Mesodermal cell (in vitro differentiated cells): ENCODE results near the gene APOE.
"Not testable (repeated sequence)": the region's sequence is repeated elsewhere in the genome, so short reads cannot be mapped to it uniquely, and the experiment has no call there.

ENCODE experiments used
- H3K27ac ChIP-seq: 2 replicates; pipeline ENCODE4 v1.7.0; 2013; ENCODE audit warnings: mild to moderate bottlenecking, low read depth, low read length, moderate library complexity; ENCODE audit not compliant: severe bottlenecking
- H3K36me3 ChIP-seq: 2 replicates; pipeline ENCODE4 v1.7.1; 2013; ENCODE audit warnings: mild to moderate bottlenecking, low read length, moderate library complexity; ENCODE audit not compliant: control insufficient read depth, insufficient read depth
- H3K4me1 ChIP-seq: one replicate; pipeline ENCODE4 v1.7.1; 2013; ENCODE audit warnings: mild to moderate bottlenecking, low read length; ENCODE audit not compliant: insufficient read depth, control insufficient read depth, poor library complexity, severe bottlenecking
- H3K4me3 ChIP-seq: 2 replicates; pipeline ENCODE4 v1.7.0; 2013; ENCODE audit warnings: low read length, control low read depth, mild to moderate bottlenecking; ENCODE audit not compliant: insufficient read depth, poor library complexity, severe bottlenecking; ENCODE audit errors: extremely low read depth
- H3K9me3 ChIP-seq: 2 replicates; pipeline ENCODE4 v1.7.1; 2013; ENCODE audit warnings: mild to moderate bottlenecking, low read length, moderate library complexity; ENCODE audit not compliant: control insufficient read depth
- WGBS, 2 experiments: methylation state at CpG; one replicate each; pipeline ENCODE4 v1.1.5; 2013; ENCODE audit warnings: missing lambda C conversion rate in 2 of 2; ENCODE audit not compliant: insufficient coverage in 2 of 2; 5-methylcytosine and 5-hydroxymethylcytosine counted together

APOE gene

DNA sequence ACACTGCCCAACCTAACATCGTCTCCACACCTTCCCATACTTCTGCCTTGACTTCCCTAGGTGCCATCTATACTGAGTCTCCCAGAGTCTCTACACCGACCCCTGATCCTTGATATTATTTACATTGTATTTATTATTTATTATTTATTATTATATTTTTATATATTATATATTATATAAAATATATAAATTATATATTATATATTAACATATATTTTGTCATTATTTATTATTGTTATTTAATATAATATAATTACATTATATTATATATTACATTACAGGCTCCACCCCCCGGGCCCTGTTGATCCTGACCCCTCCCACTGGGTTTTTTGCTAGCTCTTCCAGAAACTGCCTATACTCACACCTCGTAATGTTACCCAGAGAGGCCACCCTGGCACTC, 32.9 kb upstream of the APOE start:
- Histone ChIP-seq H3K4me3 (no peak overlapping the region), H3K36me3 (peaks cover 93% of the 10 kb centered on the region), H3K9me3 (no peaks in the 10 kb centered on the region), H3K27ac (no peak overlapping the region), H3K4me1 (peaks cover 44% of the 10 kb centered on the region)
- 83 to 86% methylated on average over 3 of the region's 4 CpGs for WGBS, 2 experiments

DNA sequence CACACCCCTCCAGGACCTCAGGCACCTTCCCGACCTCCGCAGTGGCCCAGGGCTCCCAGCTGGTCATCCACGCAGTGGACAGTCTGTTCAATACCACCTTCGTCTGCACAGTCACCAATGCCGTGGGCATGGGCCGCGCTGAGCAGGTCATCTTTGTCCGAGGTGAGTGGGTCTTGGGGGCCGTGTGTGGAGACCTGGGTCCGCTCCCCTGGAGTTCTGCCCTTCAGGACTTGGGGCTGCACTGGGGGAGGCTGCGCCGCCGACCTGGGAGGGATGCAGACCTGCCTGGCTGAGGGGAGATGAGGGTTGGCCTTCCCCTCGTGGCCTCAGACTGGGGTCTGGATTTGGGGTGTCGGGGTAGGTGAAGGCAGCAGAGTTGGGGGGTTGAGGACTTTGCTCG, 31.3 kb upstream of the APOE start:
- Histone ChIP-seq H3K9me3 (no peaks in the 10 kb centered on the region), H3K4me3 (no peak overlapping the region), H3K4me1 (peaks cover 59% of the 10 kb centered on the region), H3K36me3 (peaks cover 95% of the 10 kb centered on the region), H3K27ac (peak overlapping the region; percentile 95)
- whole genome bisulfite sequencing, 2 experiments = 97 to 98% methylated on average over 8 to 14 of the region's 16 CpGs

DNA sequence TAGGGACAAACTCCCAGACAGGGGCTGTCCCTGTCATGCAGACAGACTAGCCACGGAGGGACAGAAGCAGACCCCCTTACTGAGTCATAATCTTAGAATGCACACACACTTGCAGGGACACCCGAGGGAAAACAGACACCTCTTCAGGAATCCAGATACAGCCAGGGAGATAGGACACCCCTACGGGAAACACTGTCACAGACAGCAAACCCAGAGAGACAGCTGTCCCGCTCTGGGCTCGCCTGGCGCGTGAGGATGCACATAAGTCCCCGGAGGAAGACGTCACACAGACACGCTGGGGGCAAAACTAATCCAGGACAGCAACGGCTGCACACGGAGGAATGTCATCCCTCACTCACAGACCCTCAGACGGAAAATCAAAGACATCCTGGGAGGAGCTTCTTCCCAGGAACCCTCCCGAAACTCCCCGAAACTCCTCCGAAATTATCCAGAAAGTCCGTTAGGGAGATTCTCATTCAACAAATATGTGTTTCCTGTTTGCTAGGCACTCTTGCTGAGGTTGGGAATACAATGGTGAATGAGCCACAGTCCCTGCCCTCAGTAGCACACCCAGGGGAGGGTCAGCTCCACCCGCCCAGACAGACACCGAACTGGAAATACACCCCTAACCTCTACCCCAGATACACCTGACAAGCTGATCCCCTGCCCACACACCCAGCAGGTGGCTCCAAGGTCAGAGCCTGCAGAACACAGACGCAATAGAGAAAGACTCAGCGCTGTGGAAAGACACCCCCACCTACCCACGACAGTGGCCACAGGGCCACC, 29.7 kb upstream of the APOE start:
- Histone ChIP-seq H3K27ac (peak overlapping the region; percentile 95), H3K36me3 (peaks cover 89% of the 10 kb centered on the region), H3K4me1 (peaks cover 66% of the 10 kb centered on the region), H3K4me3 (no peak overlapping the region), H3K9me3 (no peaks in the 10 kb centered on the region)
- 82 to 87% methylated on average over 17 to 18 of the region's 22 CpGs for WGBS, 2 experiments

DNA sequence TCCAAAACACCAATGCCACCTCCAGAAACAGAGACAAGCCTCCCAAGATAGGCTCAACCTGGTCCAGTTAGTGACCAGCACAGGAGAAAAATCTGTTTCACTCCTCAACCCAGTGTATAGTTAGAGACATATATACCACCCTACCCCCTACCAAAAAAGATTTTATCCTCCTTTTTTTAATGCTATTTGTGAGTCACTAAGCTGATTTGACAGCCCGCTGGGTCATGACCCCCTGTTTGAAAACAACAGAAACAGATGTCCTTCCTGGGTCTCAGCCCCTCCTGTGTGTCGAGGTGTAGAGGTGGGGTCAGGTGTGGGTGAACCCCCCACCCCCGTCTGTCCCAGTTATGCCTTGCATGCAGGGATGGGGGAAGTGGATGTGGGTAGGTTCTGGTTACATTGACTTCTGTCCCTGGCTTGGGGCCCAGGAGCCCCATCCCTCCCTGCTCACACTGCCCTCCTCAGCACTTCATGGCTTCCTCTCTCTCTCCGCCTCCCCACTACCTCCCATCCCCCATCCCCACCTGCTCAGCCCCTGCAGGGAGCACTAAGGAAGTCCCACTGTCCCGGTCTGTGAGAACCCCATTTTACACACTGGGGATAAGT, 28.6 kb upstream of the APOE start:
- Histone ChIP-seq H3K36me3 (peaks cover 89% of the 10 kb centered on the region), H3K4me1 (peaks cover 78% of the 10 kb centered on the region), H3K27ac (no peak overlapping the region), H3K4me3 (no peak overlapping the region), H3K9me3 (no peaks in the 10 kb centered on the region)
- WGBS, 2 experiments = 85 to 100% methylated on average over 1 to 3 of the region's 5 CpGs

DNA sequence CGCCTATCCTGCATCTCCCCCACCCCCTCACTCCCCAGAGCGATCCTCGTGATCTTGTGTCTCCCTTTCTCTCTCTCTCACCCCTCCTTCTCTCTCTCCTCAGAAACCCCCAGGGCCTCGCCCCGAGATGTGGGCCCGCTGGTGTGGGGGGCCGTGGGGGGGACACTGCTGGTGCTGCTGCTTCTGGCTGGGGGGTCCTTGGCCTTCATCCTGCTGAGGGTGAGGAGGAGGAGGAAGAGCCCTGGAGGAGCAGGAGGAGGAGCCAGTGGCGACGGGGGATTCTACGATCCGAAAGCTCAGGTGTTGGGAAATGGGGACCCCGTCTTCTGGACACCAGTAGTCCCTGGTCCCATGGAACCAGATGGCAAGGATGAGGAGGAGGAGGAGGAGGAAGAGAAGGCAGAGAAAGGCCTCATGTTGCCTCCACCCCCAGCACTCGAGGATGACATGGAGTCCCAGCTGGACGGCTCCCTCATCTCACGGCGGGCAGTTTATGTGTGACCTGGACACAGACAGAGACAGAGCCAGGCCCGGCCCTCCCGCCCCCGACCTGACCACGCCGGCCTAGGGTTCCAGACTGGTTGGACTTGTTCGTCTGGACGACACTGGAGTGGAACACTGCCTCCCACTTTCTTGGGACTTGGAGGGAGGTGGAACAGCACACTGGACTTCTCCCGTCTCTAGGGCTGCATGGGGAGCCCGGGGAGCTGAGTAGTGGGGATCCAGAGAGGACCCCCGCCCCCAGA, 27.3 kb upstream of the APOE start:
- Histone ChIP-seq H3K4me1 (peaks cover 79% of the 10 kb centered on the region), H3K4me3 (no peak overlapping the region), H3K9me3 (no peaks in the 10 kb centered on the region), H3K27ac (no peak overlapping the region), H3K36me3 (peaks cover 88% of the 10 kb centered on the region)
- 96% methylated on average over 12 to 14 of the region's 26 CpGs for WGBS, 2 experiments

DNA sequence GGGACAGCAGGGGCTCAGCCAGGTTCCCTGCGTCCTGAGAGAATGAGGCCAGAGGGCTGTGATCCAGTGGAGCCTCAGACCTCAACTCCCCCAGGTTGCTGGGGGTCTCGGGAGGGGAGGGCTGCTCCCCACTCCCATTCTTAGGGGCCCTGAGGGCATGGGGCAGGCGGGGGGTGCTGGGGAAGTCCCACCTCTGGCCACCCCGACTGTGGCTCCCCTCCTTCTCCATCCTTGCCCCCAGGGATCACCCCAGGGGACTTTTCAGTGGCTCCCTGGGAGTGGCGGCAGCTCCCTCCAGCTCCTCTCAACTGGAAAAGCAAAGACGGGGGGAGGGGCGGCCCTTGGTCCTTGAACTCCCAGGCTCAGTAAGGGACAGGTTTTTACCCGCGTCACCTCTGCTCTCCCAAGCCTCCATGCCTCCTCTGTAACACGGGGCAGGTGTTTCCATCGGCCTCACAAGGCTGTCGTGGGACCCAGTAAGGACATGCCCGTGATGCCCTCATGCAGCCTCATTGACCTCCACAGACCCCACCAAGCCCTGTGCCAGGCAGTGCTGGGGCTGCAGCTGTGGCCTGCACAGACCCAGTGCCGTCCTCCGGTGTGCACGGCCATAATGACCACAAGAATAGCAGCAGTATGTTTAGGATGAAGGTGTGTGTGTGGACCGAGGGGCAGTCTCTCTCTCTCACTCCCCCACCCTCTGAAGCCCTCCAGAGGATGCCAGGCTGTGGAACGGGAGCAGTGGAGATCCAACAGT, 26.1 kb upstream of the APOE start:
- WGBS, 2 experiments = 94 to 95% methylated on average over 9 to 14 of the region's 18 CpGs
- no peaks in the 10 kb centered on the region for H3K9me3 ChIP-seq
- peaks cover 88% of the 10 kb centered on the region for H3K36me3 ChIP-seq
- H3K27ac ChIP-seq = peak overlapping the region; percentile 49
- peaks cover 74% of the 10 kb centered on the region for H3K4me1 ChIP-seq
- H3K4me3 ChIP-seq = no peak overlapping the region

DNA sequence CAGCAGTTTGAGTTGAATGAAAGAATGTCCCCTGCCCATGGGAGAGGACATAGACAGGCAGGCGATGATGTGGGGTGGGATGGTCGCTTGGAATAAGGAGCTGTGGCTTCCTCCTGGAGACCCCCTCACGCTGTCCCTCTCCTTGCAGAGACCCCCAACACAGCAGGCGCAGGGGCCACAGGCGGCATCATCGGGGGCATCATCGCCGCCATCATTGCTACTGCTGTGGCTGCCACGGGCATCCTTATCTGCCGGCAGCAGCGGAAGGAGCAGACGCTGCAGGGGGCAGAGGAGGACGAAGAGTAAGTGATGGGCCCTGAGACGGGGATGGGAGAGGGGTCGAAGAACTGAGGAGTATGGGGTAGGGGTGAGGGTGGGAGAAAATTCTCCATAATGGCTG, 23.5 kb upstream of the APOE start:
- Histone ChIP-seq H3K4me3 (no peak overlapping the region), H3K4me1 (peaks cover 50% of the 10 kb centered on the region), H3K9me3 (no peaks in the 10 kb centered on the region), H3K27ac (no peak overlapping the region), H3K36me3 (peaks cover 90% of the 10 kb centered on the region)
- 95% methylated on average over 8 to 13 of the region's 15 CpGs for WGBS, 2 experiments

DNA sequence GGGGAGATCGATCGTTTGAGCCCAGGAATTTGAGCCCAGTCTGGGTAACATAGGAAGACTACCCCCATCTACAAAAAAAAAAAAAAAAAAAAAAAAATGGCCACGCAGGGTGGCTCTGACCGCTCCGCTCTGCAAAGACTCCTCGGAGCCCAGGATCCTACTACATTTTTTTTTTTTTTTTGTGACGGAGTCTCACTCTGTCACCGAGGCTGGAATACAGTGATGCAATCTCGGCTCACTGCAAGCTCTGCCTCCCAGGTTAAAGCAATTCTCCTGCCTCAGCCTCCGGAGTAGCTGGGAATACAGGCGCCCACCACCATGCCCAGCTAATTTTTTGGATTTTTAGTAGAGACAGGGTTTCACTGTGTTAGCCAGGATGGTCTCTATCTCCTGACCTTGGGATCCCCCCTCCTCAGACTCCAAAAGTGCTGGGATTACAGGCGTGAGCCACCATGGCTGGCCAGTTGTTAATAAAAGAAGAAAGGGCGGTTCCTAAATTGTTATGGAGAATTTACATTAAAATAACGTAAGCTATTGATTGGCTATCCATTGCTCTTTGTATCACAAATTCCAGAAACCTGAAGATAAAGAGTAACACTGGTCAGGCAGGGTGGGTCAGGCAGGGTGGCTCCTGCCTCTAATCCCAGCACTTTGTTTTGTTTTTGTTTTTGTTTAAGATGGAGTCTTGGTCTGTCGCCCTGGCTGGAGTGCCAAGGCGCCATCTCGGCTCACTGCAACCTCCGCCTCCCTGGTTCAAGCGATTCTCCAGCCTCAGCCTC, 22.8 kb upstream of the APOE start:
- not testable (repeated sequence) for H3K9me3 ChIP-seq, H3K4me3 ChIP-seq, H3K27ac ChIP-seq
- H3K36me3 ChIP-seq = peaks cover 90% of the 10 kb centered on the region
- WGBS, 2 experiments = 95 to 97% methylated on average over 9 to 15 of the region's 19 CpGs
- peaks cover 44% of the 10 kb centered on the region for H3K4me1 ChIP-seq

DNA sequence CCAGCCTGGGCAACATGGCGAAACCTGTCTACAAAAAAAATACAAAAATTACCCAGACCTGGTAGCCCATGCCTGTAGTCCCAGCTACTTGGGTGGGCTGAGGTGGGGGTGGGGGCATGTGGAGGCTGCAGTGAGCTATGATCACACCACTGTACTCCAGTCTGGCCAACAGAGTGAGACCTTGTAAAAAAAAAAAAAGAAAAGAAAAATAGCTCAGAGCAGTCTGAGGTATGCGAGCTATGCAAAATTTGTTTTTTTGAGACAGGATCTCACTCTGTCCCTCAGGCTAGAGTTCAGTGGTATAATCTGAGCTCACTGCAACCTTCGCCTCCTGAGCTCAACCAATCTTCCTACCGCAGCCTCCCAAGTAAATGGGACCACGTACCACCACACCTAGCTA, 21.7 kb upstream of the APOE start:
- 80 to 100% methylated on average over 1 of the region's 5 CpGs for WGBS, 2 experiments
- Histone ChIP-seq H3K27ac (peak overlapping the region; percentile 5), H3K4me1 (peaks cover 34% of the 10 kb centered on the region), H3K9me3 (no peaks in the 10 kb centered on the region), H3K4me3 (no peak overlapping the region), H3K36me3 (peaks cover 89% of the 10 kb centered on the region)

DNA sequence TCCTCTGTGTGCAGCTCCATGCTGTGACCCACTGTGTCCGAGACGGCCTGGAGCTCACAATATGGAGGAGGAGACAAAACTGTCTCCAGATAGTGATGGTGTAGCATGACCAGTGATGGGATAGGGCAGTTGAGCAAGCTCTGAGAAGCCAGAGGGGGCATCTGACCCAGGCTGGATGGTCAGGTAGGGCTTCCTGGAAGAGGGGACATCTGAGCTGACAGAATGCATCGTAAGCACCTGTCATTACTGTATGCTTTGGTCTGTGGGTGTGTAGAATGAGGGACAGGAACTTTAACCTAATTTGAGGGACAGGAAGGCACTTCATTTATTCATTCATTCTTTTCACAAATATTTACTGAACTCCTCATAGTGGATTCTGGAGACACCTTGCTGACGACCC, 21.0 kb upstream of the APOE start:
- Histone ChIP-seq H3K9me3 (no peaks in the 10 kb centered on the region), H3K27ac (peak overlapping the region; percentile 5), H3K4me3 (no peak overlapping the region), H3K36me3 (peaks cover 86% of the 10 kb centered on the region), H3K4me1 (peaks cover 28% of the 10 kb centered on the region)
- 93 to 100% methylated on average over 2 of the region's 4 CpGs for WGBS, 2 experiments
